Measurements from ENCODE around the gene XAGE1A. TPM values are rescaled to one million over a fixed set of nuclear protein-coding genes. Genes with fewer than 3 reads are reported as not detected.
"Not testable (repeated sequence)": the region's sequence is repeated elsewhere in the genome, so short reads cannot be mapped to it uniquely, and the experiment has no call there.

The XAGE1A gene
- total RNA-seq, 2 donors from 2014 or later: 29.7 TPM; not detected in 1

- H3K4me3 ChIP-seq: no peak overlapping the region
- DNase-seq (ENCODE audit: low spot score): no peak
- no peaks in the 10 kb centered on the region for H3K9me3 ChIP-seq
- TF ChIP-seq CTCF (IDR thresholded peaks at IDR 0.05) (no peak), POLR2AphosphoS5 (IDR thresholded peaks at IDR 0.05) (no peak), POLR2A (IDR thresholded peaks at IDR 0.05) (no peak)
- no peak overlapping the region for H3K27ac ChIP-seq
- H3K4me1 ChIP-seq (replicated peaks): no peaks in the 10 kb centered on the region
- intact Hi-C loops (cut with DNase I): no loop called here
- WGBS: 92% methylated on average over 21 of the region's 21 CpGs
- H3K36me3 ChIP-seq: no peaks in the 10 kb centered on the region
- H3K27me3 ChIP-seq (replicated peaks; ENCODE audit: insufficient read depth): no peaks in the 10 kb centered on the region
Measured at GRCh38 chrX:52544147-52544840, 48.7 kb downstream of the XAGE1A start.

- intact Hi-C loops (cut with DNase I); H3K9me3 ChIP-seq: not testable (repeated sequence)
- WGBS: 90% methylated on average over 3 of the region's 3 CpGs
Measured at GRCh38 chrX:52548769-52549168, 53.2 kb downstream of the XAGE1A start.

More at GRCh38 chrX:52548769-52549168, 53.2 kb downstream of the XAGE1A start:
- not testable (repeated sequence) for H3K27ac ChIP-seq; H3K36me3 ChIP-seq; H3K4me3 ChIP-seq; H3K27me3 ChIP-seq (replicated peaks; ENCODE audit: insufficient read depth); DNase-seq (ENCODE audit: low spot score); H3K4me1 ChIP-seq (replicated peaks)

Small RNA genes within 50 kb of the gene (small RNA-seq; reads per million reads assigned to genes)
- gene BX510359.8 (0 reads per million in 2 donors), gene RBM22P7 (0 reads per million in 2 donors)

Other genes starting within 250 kb of the XAGE1A start
- gene XAGE2, start 126.8 kb upstream of the XAGE1A start, total RNA-seq: not detected
- 10 to 100 TPM in 1 of 2 donors, not detected in 1; 29.7 TPM for gene XAGE1B, start 21.3 kb downstream of the XAGE1A start, total RNA-seq
- gene SSX7, start 159.1 kb downstream of the XAGE1A start, total RNA-seq: not detected
- 10 to 100 TPM in 1 of 2 donors, not detected in 1; 12.4 TPM for gene SSX2, start 211.4 kb downstream of the XAGE1A start, total RNA-seq